HG02759 (cell line): ENCODE measurements around the gene VARS1.

Experiments used
- ATAC-seq: cut with Tn5 transposase; IDR thresholded peaks from one replicate; pipeline ENCODE4 v1.9.1; 2021; ENCODE audit warnings: mild to moderate bottlenecking, moderate library complexity; ENCODE audit not compliant: unreplicated experiment

VARS1 gene

DNA sequence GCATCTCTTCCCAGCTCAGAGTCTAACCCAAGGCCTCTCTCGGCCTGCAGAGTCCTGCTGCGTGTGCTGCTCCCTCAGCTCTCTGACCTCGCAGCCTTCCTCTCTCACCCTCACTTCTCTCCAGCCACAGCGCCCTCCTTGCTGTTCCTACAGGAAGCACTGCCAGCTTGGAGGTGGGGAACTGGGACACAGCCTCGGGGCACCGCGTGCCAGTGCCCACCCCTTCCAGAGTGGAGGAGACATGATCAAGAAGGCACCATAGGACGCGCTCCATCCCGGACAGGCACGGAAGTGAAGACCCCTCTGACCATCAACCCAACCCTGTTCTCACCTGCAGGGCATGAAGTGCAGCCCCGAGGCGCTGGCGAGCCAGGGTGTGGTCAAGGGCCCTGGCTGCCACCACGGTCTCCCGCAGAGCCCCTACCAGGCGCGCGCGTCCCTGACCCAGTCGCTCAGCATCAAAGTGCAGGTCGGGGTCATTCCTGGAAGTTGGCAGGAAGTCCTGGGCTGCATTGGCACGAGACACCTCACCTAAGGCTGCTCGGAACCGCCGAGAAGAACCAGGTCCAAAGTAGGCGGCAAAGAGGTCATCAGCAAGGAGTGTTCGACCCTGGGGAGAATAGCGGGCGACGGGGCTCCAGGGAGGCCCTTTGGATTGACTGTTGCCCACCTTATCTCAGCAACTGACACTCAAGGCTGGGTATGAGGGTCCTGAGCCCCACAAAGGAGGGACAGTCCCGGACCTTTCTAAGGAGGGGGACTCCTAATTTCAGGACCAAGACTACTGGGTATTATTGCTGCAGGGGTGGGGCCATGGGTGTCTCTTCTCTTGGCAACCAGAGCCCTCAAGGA is 19.7 kb downstream of the VARS1 start:
- ATAC-seq: no peak

DNA sequence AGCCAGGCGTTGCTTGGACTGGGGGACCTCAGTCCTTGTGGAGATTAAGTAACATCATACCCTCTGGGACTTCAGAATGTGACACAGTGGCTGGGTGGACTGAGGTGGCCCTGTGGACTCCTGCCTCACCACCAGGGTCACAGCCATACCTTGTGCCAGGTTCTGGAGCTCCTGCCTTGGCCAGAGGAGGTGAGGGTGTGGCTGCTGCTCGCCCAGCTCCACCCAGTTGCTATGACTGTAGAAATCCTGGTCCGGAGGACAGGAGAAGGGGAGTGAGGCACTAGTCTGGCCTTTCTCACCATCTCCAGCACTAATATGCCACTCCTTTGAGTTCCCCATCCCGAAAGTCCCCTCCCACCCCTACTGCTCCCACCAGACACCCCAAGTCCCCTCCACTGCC is 20.4 kb downstream of the VARS1 start:
- ATAC-seq: no peak

DNA sequence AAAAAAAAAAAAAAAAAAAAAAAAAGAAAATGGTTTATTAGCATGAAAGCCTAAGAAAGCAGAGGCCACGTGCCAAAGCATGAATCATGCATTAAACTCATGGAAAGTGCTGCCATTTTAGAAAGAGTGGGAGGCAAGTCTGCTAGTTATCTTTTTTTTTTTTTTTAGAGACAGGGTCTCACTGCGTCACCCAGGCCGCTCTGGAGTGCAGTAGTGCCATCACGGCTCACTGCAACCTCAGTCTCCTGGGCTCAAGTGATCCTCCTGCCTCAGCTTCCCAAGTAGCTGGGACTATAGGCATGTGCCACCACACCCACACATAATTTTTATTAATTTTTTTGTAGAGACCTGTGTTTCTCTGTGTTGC is 23.6 kb downstream of the VARS1 start:
- no peak for ATAC-seq

DNA sequence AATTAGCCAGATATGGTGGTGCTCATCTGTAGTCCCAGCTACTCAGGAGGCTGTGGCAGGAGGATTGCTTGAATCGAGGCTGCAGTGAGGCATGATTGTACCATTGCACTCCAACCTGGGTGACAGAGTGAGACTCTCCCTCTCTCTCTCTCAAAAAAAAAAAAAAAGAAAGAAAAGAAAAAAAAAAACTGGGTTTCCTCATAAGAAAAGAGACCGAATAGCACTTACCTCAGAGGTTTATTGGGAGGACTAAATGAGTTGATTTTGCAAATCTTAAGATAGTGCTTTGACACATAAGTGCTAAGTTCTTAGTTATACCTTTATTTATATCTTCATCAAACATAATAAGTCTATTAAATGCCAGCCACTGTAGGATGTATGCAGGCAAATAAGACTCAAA is 24.7 kb downstream of the VARS1 start:
- no peak for ATAC-seq

DNA sequence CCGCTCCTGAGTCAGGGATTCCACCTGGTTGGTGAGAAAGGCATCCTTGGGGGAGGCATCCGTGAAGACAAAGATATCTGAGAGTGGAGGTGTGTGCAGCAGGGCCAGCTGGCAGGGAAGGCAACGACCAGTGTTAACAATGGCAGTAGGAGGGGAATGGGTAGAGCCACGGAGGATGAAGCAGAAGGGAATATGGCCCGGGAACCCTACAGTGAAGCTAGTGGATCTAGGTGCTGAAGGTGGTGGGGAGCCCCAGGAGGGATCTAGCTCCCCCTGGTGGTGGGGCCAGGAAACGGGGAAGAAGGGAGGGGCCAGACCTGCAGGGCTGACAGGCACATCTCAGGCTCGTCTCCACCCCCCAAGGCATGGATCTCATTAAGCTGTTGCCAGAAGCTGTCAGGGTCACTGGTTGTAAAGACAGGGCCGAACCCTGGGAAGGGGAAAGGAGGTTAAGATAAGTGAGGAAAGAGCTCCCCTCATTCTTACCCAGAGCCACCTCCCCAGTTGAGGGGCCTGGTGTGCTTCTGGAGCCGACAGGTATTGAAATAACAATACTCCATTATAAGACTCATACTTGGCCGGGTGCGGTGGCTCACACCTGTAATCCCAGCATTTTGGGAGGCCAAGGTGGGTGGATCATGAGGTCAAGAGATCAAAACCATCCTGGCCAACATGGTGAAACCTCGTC is 25.7 kb downstream of the VARS1 start:
- no peak for ATAC-seq

DNA sequence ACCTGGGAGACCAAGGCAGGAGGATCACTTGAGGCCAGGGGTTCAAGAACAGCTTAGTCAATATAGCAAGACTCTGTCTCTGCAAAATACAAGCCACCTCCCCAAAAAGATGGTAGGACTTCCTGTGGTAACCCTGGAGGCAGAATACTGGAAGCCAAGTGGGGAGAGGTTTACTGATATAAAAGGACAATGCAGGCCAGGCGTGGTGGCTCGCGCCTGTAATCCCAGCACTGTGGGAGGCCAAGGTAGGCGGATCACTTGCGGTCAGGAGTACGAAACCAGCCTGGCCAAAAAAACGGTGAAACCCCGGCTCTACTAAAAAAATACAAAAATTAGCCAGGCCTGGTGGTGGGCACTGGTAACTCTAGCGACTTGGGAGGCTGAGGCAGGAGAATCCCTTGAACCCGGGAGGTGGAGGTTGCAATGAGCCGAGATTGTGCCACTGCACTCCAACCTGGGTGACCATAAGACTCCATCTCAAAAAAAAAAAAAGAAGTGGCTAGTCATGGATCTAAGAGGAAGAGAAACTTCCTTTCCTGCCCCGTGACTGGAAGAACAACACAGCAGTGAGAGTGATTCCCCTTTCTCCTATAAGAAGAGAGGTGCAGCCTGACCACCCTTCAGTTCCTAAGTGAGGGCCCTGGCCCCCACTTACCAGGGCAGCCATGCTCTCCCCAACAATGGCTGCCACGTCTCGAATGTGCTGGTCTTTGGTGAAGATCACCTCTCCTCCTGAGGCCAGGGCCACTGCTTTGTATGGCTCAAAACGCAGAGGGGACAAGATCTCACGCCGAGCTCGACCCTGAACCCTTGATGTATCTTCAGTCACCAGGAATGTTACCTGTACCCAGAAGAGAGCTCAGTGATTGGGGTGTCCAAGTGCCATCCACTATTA is 26.9 kb downstream of the VARS1 start:
- no peak for ATAC-seq

DNA sequence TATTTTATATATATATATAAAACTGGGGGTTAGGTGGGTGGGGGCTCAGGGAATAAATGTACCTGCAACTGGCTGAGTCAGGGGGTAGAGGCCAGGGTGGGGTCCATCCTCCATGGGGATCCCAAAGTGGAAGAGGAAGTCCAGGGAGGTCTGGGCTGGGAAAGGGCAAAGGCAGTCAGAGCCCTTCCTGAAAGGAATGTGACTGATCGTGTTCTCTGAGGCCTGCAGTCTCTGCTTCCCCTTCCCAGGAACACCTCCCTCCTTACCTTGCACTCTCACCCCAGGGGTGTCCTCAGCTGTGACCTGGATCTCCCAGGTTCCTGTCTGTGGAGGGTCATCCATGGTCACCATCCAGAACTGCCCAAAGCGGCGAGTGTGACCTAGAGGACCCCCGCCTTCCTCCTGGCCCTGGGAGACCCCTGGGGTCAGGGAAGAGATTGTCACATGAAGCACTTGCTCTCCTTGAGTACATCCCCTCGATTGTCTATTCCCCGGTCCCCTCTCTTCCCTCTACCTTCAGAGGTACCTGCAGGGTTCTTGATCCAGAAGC is 28.4 kb downstream of the VARS1 start:
- no peak for ATAC-seq

DNA sequence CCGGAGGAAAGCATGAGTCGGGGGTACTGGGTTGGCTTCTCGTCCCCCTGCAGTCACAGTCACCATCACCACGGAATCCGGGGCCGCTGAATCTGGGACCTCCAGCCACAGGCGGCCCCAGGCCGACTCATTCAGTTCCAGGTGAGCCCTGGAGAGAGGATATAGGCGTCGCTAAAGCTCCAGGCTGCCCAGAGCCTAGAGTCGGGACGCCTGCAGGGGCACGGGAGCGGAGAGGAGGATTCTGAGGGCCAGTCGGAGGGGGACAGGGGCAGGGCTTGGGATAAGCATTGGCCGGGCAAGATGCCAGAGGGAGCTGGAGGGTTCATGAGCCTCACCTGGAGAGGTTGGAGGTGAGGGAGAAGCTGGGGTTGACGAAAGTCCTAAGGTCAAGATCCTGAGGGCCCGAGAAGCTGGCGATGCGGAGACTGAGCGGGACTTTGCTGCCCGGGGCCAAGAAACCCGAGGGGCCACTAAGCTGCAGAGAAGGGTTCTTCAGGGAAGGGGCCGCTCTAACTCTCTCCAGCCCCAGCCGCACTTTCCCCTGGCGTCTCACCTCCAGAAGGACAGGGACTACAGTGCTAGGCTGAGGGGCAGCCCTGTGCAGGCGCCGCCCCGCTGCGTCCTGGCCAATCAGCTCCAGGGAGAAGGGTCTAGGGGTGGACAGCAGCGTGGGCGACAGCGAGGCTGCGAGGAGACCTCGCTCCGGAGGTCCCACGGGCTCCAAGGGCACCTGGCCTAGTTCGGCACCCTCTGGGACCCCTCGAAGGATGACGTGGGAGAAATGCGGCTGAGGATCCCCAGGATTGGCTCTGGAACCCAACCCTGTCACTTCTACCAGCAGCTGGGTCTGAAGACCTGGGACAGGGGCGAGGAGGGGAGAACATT is 29.4 kb downstream of the VARS1 start:
- no peak for ATAC-seq

DNA sequence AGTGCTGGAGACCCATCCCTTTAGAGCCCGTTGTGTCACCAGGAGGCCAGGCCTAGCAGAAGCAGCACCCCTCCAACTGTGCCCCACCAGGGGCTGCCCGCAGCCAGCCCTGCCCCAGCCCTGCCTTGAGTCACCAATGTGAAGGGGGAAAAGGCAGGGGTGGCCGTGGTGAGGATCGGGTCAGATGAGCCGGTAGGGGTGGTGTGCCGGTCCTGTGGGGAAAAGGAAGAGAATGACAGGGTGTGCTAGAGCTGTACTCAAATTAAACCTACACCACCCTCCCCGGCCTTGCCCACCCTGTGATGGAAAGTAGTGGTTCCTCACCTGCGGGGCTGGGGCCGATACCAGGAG is 30.0 kb downstream of the VARS1 start:
- ATAC-seq: no peak

DNA sequence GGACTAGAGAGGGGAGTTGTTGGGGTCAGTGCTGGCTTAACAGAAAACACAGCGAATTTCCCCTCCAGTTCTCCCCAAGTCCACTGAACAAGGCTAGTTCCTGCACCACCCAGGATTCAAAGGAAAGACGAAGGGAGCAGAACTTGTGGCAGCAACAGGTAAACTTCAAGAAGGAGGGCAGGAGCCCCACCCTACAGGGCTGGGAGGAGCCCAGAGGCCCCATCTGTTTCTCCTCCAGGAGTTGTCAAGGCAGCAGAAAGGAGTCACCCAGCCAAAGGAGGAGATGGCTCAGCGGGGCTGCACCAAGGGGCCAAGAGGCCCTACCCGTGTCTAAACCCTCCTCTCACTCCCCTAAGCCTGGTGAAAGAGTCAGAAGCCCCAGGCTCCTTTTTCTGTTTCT is 31.4 kb downstream of the VARS1 start:
- ATAC-seq: no peak

DNA sequence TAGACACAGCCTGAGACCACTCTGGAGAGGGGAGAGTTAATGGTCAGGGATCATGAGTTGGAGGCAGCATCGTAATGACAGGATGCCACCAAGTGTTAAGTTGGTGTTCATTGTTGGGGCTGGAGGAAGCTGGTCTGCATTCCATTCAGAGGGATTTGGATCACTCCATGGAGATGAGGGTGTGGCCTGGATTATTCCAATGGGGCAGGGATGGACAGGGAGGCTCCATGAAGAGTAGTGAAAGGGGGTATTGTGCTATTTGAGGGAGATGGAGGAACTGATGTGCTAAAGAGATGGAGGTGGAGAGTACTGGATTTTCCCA is 32.0 kb downstream of the VARS1 start:
- ATAC-seq: no peak

DNA sequence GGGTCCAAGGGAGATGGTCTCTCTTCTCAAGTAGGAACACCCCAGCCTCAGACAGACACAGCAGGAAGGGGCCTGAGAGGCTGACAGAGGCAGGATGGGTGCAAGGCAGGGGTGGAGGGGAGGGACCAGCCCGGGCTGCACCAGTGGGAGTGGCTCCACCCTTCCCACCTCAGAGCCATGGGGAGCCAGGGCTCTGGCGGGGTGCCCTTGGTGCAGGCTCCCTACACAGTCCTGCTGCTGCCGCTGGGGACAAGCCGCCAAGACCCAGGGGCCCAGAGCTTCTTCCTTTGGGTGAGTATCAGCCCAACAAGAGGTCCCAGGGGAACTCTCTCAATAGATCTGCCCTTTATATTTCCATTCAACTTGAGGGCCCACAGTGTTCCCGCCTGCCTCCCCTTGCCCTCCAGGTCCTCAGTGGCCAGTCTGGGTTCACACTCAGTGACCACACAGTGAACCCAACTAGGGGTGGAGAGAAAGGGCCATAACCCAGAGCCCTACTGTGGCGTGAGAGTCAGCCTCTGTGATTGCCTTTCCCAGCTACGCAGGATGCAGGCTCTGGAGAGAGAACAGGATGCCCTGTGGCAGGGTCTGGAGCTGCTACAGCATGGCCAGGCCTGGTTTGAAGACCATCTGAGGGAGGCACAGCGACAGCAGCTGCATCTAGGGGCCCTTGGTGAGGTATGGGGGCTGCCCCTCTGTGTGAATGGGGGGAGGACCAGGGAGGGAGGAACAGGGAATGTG is 32.5 kb downstream of the VARS1 start:
- ATAC-seq: no peak

DNA sequence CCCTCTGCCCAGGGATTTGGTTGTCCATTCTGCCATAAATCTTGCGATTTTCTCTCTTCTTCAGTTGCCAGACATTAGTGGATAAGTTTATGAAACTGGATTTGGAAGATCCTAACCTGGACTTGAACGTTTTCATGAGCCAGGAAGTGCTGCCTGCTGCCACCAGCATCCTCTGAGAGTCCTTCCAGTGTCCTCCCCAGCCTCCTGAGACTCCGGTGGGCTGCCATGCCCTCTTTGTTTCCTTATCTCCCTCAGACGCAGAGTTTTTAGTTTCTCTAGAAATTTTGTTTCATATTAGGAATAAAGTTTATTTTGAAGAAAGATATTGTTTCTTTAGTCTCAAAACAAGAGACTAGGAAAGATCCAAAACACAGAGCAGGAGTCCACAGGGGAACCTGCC is 33.2 kb downstream of the VARS1 start, which contains the start of gene SAPCD1:
TSS of gene SAPCD1 (plus strand) at position 301 of the 400 bp plus-strand sequence. CDS start 399 bp downstream, outside the sequence.
- no peak for ATAC-seq

DNA sequence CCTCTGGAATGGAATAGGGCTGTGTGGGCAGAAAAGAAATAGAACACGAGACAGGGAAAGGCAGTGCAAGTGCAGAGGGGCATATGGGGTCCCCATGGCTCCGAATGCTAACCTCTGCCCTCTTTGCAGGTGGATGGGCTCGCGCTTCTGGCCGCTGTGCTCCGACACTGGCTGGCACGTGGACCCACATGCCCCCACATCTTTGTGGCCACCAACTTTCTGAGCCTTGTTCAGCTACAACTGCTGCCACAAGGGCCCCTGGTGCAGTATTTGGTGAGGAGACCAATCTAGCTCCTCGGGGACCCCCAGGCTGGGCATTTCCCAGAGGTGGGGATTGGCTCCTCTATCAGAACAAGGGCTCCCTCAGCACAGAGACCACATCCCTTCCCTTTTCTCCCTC is 34.2 kb downstream of the VARS1 start:
- ATAC-seq: no peak

DNA sequence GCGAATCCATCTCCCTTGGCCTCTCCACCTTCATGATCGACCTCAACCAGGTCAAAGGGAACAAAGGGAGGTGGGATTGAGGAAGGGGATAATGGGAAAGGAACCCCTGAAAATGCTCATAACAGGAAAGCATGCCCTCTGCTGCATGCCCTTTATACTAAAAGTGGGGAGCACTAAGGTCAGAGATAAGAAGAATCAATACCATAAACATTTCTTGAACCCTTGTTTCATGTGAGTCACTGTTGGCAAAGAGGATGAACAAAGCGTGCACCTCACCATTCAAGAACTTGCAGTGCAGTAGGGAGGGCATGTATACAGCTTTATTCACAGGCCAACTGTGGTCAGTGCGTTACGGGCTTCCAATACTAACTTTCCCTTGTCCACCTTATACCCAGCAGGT is 34.8 kb downstream of the VARS1 start:
- ATAC-seq: no peak

DNA sequence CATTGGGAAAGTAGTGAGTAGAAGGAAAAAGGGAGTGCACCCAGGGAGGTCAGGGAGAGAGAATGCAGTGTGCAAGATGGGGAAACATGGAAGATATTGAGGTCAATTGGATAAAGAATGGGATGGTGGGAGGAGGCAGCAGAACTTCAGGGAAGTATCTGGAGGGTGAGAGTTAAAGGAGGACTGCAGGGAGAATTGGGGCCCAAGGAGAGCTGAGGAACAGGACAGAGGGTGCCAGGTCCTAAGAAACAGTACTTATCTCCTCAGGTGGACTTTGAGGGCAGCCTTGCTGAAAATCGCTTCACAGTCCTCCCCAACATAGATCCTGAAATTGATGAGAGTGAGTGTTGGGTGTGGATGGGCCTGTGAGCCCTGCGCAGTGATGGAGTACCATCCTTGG is 37.3 kb downstream of the VARS1 start:
- no peak for ATAC-seq

DNA sequence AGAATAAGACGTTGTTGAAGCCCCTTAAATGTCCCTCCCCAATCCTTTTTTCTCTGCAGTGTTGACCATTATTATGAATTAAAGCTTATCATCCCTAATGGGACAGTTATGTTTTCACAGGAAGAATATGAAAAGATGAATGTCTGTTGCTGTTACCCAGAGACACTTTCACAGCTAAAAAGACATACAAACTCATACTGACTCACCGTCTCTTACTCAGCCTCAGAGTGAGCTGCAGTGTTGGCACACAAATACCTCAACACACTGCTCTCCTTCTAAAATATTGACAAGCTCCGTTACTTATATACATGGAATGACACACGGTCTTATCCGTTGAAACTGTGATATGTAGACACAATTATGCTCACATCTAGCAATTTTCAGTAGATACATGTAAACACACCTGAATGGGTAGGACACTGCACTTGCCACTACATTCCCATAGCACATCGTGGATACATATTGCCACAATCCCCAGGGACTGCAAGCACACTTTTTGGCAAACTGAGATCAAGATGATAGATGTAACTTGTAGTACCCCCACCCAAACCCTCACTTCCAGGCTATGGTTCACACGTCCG is 42.7 kb downstream of the VARS1 start:
- ATAC-seq: no peak

DNA sequence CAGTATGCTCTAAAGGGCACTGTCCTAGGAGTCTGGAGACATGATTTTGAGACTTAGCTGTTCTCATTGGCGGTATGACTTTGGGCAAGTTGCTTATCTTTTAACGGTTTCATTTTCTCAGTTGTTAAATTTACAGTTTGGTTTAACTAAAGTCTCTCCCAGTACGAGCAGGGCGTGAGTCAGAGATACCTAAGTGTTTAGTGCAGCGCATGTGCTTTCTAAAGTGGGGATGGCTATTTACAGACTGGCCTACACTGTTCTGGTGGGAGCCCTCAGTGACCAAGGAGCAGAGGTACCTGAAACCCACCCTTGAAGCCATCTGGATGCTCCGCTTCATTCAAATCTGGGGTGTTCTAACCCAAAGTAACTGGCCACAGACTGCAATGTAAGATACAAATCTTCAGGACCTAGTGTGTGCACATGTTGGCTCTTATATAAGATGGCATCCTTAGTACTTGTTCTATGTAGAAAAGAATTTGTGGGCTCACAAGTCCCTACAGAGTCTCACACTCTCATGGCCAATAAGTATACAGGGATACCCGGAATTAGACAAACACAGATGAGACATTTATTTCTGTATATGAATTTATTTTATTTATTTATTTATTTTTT is 45.0 kb downstream of the VARS1 start:
- no peak for ATAC-seq
